H1 (cell line): Measurements from ENCODE around the gene BBS7. TPM values are rescaled to one million over a fixed set of nuclear protein-coding genes. Genes with fewer than 3 reads are reported as not detected.
A peak's percentile ranks its signal among the peaks of the same experiment; 100 is the strongest.

Source experiments
- CBX8 ChIP-seq: fragments of 300-800, 300-1000 bp; sonication (generic); IDR thresholded peaks from 2 replicates; pipeline ENCODE4 v1.7.1; 2016; ENCODE audit warnings: low read depth, low read length, borderline replicate concordance
- EGR1 ChIP-seq: IDR thresholded peaks from 2 replicates; pipeline ENCODE4 v1.6.1; 2011; ENCODE audit warnings: low read depth, low read length, borderline replicate concordance
- EZH2 ChIP-seq: fragments of 200-600 bp; sonication (generic); IDR thresholded peaks from 2 replicates; pipeline ENCODE4 v1.7.1; 2012; ENCODE audit warnings: low read depth, mild to moderate bottlenecking, moderate library complexity, low read length, inconsistent platforms; ENCODE audit not compliant: severe bottlenecking
- NANOG ChIP-seq: IDR thresholded peaks from 2 replicates; pipeline ENCODE4 v1.6.1; 2011; ENCODE audit warnings: low read length, low read depth, mild to moderate bottlenecking, inconsistent platforms; ENCODE audit not compliant: insufficient read depth, poor library complexity, severe bottlenecking
- TAF1 ChIP-seq: IDR thresholded peaks from 2 replicates; pipeline ENCODE4 v1.6.1; 2011; ENCODE audit warnings: mild to moderate bottlenecking, low read depth, low read length
- polyA plus RNA-seq, 7 experiments: library from polyadenylated mRNA; depleted of rRNA in 3 of 7; stranded (reverse) in 5 of 7; unstranded in 2 of 7; fragments of >200 nt in 5 of 7; fragments of 200-250 nt in 2 of 7; gene quantifications; 1 replicate in 5 of 7; 2 replicates in 1 of 7; 4 replicates in 1 of 7; pipeline versions ENCODE4 v1.2.1 to v1.2.3, GENCODE V29; 2011 to 2013; ENCODE audit warnings: missing spikeins in 2 of 7, mixed read lengths in 2 of 7
- total RNA-seq: library from RNA; stranded (reverse); fragmentation: NEBNext Ultra II Directional; extraction: Animal tissue kit (Norgen Biotek cat#: 25700); gene quantifications from 2 replicates; pipeline ENCODE4 v1.2.1, GENCODE V29; 2021
- TF ChIP-seq, protein P1 (sequence below): fragments of 300-600 bp; sonication (generic); IDR thresholded peaks from 2 replicates; pipeline ENCODE4 v1.7.1; 2012; ENCODE audit warnings: low read length, moderate library complexity, mild to moderate bottlenecking, inconsistent platforms; ENCODE audit not compliant: insufficient replicate concordance
- TF ChIP-seq, protein P2 (sequence below), 3 experiments: IDR thresholded peaks; 1 replicate in 2 of 3; 2 replicates in 1 of 3; pipeline versions ENCODE4 v1.5.1 to v1.6.1; 2011; ENCODE audit warnings: low read length in 3 of 3, mild to moderate bottlenecking in 3 of 3, inconsistent platforms in 2 of 3, low read depth in 1 of 3, moderate library complexity in 1 of 3; ENCODE audit not compliant: insufficient read depth in 1 of 3; ENCODE audit errors: control extremely low read depth in 1 of 3

BBS7 gene
- total and polyA plus RNA-seq, 2 of the 8 experiments (the other 6 are each of a cell fraction or from before 2014, with no cell fraction given), result 16.6 to 21.5 TPM

DNA sequence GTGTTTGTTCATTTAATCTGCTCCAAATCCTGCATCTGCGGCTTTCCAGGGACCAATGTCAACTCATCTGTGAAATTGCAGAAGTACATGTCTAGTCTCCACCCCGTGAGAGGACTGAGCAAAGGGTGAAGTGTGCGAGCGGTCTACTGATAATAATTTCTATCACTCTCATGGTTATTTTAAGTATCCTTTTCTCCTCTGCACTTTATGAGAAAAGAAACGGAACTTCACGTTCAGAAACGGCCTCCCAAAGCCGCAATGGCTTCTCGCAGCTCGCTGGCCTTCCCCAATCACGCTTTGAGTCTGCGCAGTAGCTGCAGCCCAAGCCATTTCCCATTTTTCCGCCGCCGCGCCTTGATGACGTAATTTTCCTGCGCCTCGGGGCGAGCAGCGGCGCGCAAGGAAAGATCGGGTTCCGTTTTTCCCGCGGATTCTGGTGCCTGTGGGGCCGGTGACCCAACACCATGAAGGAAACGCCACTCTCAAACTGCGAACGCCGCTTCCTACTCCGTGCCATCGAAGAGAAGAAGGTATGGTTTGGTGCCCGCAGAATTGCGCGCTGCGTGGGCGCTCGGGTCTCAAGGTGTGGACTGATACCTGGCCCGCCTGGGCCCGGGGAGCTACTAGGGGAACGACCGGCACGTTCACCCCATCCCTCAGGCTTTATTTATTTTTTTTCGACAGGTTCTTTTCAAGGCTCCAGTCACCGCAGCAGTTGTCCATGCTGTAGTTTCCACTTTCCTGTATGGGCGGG, 69.1 kb downstream of the BBS7 start, which contains the start of gene EXOSC9 (continued):
- TF ChIP-seq, protein P1, sequence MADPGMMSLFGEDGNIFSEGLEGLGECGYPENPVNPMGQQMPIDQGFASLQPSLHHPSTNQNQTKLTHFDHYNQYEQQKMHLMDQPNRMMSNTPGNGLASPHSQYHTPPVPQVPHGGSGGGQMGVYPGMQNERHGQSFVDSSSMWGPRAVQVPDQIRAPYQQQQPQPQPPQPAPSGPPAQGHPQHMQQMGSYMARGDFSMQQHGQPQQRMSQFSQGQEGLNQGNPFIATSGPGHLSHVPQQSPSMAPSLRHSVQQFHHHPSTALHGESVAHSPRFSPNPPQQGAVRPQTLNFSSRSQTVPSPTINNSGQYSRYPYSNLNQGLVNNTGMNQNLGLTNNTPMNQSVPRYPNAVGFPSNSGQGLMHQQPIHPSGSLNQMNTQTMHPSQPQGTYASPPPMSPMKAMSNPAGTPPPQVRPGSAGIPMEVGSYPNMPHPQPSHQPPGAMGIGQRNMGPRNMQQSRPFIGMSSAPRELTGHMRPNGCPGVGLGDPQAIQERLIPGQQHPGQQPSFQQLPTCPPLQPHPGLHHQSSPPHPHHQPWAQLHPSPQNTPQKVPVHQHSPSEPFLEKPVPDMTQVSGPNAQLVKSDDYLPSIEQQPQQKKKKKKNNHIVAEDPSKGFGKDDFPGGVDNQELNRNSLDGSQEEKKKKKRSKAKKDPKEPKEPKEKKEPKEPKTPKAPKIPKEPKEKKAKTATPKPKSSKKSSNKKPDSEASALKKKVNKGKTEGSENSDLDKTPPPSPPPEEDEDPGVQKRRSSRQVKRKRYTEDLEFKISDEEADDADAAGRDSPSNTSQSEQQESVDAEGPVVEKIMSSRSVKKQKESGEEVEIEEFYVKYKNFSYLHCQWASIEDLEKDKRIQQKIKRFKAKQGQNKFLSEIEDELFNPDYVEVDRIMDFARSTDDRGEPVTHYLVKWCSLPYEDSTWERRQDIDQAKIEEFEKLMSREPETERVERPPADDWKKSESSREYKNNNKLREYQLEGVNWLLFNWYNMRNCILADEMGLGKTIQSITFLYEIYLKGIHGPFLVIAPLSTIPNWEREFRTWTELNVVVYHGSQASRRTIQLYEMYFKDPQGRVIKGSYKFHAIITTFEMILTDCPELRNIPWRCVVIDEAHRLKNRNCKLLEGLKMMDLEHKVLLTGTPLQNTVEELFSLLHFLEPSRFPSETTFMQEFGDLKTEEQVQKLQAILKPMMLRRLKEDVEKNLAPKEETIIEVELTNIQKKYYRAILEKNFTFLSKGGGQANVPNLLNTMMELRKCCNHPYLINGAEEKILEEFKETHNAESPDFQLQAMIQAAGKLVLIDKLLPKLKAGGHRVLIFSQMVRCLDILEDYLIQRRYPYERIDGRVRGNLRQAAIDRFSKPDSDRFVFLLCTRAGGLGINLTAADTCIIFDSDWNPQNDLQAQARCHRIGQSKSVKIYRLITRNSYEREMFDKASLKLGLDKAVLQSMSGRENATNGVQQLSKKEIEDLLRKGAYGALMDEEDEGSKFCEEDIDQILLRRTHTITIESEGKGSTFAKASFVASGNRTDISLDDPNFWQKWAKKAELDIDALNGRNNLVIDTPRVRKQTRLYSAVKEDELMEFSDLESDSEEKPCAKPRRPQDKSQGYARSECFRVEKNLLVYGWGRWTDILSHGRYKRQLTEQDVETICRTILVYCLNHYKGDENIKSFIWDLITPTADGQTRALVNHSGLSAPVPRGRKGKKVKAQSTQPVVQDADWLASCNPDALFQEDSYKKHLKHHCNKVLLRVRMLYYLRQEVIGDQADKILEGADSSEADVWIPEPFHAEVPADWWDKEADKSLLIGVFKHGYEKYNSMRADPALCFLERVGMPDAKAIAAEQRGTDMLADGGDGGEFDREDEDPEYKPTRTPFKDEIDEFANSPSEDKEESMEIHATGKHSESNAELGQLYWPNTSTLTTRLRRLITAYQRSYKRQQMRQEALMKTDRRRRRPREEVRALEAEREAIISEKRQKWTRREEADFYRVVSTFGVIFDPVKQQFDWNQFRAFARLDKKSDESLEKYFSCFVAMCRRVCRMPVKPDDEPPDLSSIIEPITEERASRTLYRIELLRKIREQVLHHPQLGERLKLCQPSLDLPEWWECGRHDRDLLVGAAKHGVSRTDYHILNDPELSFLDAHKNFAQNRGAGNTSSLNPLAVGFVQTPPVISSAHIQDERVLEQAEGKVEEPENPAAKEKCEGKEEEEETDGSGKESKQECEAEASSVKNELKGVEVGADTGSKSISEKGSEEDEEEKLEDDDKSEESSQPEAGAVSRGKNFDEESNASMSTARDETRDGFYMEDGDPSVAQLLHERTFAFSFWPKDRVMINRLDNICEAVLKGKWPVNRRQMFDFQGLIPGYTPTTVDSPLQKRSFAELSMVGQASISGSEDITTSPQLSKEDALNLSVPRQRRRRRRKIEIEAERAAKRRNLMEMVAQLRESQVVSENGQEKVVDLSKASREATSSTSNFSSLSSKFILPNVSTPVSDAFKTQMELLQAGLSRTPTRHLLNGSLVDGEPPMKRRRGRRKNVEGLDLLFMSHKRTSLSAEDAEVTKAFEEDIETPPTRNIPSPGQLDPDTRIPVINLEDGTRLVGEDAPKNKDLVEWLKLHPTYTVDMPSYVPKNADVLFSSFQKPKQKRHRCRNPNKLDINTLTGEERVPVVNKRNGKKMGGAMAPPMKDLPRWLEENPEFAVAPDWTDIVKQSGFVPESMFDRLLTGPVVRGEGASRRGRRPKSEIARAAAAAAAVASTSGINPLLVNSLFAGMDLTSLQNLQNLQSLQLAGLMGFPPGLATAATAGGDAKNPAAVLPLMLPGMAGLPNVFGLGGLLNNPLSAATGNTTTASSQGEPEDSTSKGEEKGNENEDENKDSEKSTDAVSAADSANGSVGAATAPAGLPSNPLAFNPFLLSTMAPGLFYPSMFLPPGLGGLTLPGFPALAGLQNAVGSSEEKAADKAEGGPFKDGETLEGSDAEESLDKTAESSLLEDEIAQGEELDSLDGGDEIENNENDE, result no peak
- TF ChIP-seq EZH2 (no peak), NANOG (no peak), EGR1 (no peak), TAF1 (peak; percentile 95), CBX8 (no peak)
- TF ChIP-seq, protein P2, sequence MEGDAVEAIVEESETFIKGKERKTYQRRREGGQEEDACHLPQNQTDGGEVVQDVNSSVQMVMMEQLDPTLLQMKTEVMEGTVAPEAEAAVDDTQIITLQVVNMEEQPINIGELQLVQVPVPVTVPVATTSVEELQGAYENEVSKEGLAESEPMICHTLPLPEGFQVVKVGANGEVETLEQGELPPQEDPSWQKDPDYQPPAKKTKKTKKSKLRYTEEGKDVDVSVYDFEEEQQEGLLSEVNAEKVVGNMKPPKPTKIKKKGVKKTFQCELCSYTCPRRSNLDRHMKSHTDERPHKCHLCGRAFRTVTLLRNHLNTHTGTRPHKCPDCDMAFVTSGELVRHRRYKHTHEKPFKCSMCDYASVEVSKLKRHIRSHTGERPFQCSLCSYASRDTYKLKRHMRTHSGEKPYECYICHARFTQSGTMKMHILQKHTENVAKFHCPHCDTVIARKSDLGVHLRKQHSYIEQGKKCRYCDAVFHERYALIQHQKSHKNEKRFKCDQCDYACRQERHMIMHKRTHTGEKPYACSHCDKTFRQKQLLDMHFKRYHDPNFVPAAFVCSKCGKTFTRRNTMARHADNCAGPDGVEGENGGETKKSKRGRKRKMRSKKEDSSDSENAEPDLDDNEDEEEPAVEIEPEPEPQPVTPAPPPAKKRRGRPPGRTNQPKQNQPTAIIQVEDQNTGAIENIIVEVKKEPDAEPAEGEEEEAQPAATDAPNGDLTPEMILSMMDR (IDR thresholded peaks at IDR 0.05; ENCODE audit: control extremely low read depth in 1 of 3, insufficient read depth in 1 of 3, low read depth in 1 of 3, low read length in 3 of 3), result no peak
